ENCODE measurements around the gene SMO. TPM values are rescaled to one million over a fixed set of nuclear protein-coding genes. Genes with fewer than 3 reads are reported as not detected.

Gene SMO
- total and polyA plus RNA-seq, 9 of the 15 experiments (the other 6 are each of a cell fraction or from before 2014, with no cell fraction given), result 0.05 to 0.13 (median 0.10) TPM; not detected in 5

- FAIRE-seq (no peak), ATAC-seq (no peak; the same call in 2 of the 3 replicates), DNase-seq (ENCODE audit: extremely low read depth in 1 of 4, low spot score in 3 of 4) (peak in 1 of 4 experiments; percentile 28)
- no peaks in the 10 kb centered on the region for H3K9me1 ChIP-seq (ENCODE audit: control insufficient read depth, insufficient read depth, low read length)
- no peak overlapping the region for H3K27ac ChIP-seq (ENCODE audit: extremely low read depth, low read depth, low read length)
- H3K4me1 ChIP-seq (replicated peaks in 1 of 2; ENCODE audit: control insufficient read depth in 2 of 2, insufficient read depth in 2 of 2, low read length in 2 of 2), result no peaks in the 10 kb centered on the region
- H4K20me1 ChIP-seq (replicated peaks; ENCODE audit: control insufficient read depth, insufficient read depth, low read length), result no peaks in the 10 kb centered on the region
- no peak overlapping the region for H3K4me3 ChIP-seq
- H3K79me2 ChIP-seq (ENCODE audit: control insufficient read depth, insufficient read depth, low read length), result no peaks in the 10 kb centered on the region
- H3K9ac ChIP-seq (ENCODE audit: insufficient read depth in 1 of 2, low read depth in 2 of 2, low read length in 2 of 2), result no peak overlapping the region
- no peak overlapping the region for H3K4me2 ChIP-seq (ENCODE audit: insufficient read depth, low read length)
- ChIA-PET CTCF (ENCODE audit: low intra/inter-chr PET ratio) (interaction anchor here (0.6 kb wide), 1 partner anchor 95 kb away, joined by 3 read pairs; no protein-coding TSS in a partner anchor), POLR2A (no interaction called here)
- in situ Hi-C loops (cut with MboI) (no loop called here), intact Hi-C loops (cut with micrococcal nuclease) (no loop called here)
- no peaks in the 10 kb centered on the region for H3K9me3 ChIP-seq (replicated peaks; ENCODE audit: control insufficient read depth, insufficient read depth, low read depth, low read length)
- TF ChIP-seq ARID1B (IDR thresholded peaks at IDR 0.05) (no peak), ESRRB (CRISPR knock-in tag; IDR thresholded peaks at IDR 0.05; ENCODE audit: borderline replicate concordance) (no peak), OTX1 (CRISPR knock-in tag; IDR thresholded peaks at IDR 0.05) (0 out of 2 replicates have a peak, but pooled peaks have one; percentile 21)
- BruUV-seq (replicated peaks), result no TSS peak
- WGBS (ENCODE audit: insufficient coverage, low coverage, missing lambda C conversion rate), result 12% methylated on average over 11 of the region's 11 CpGs
- no peaks in the 10 kb centered on the region for H3K36me3 ChIP-seq (ENCODE audit: control insufficient read depth, insufficient read depth, low read length)
- H3K27me3 ChIP-seq (ENCODE audit: control insufficient read depth in 2 of 2, insufficient read depth in 2 of 2, low read length in 2 of 2), result peaks cover 30 to 39% of the 10 kb centered on the region in 2 experiments
- H2AFZ ChIP-seq (ENCODE audit: low read depth, low read length), result no peak overlapping the region
These were observed 11.3 kb upstream of the SMO start for GRCh38 chr7:129176916-129177710.

All from K562 (cell line).